ENCODE results near the gene PTPRE. TPM values are rescaled to one million over a fixed set of nuclear protein-coding genes. Genes with fewer than 3 reads are reported as not detected.

PTPRE gene
- total RNA-seq, 1 experiment from 2014 or later: 0.70 TPM

DNA sequence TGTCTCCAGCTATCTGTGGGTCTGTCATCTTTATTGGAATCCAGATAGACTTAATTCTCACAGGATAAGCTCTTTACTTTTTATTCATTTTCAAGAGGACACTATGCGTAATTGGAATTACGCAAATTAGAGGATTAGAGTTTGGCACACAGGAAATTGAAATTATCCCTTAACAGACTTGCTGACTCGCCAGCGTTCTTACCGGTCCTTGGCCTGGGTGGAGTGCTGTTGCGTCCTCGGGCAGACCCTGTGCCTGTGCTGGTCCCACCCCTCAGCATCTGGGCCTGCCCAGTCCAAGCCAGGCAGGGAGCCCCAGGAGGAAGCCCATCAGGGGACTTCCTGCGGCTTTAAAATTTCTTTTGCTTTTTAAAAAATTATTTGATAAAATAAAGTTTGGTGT is 117.5 kb downstream of the PTPRE start:
- Histone ChIP-seq H3K56ac (ENCODE audit: insufficient read length, low read depth, low read length) (no peak overlapping the region), H4K91ac (ENCODE audit: insufficient read length, low read depth, low read length) (no peak overlapping the region), H2AFZ (ENCODE audit: low read length) (no peak overlapping the region), H2BK12ac (ENCODE audit: insufficient read length, low read depth, low read length) (no peak overlapping the region), H3K9ac (ENCODE audit: extremely low read depth, insufficient read length, low read length) (no peak overlapping the region), H2BK120ac (ENCODE audit: low read depth, low read length, poor library complexity, severe bottlenecking) (no peak overlapping the region), H3K23ac (ENCODE audit: insufficient read length, low read depth, low read length) (no peak overlapping the region), H3K27ac (ENCODE audit: insufficient read length, low read depth, low read length) (no peak overlapping the region), H4K8ac (replicated peaks; ENCODE audit: insufficient read length, low read depth, low read length) (no peak overlapping the region), H3K4ac (ENCODE audit: low read depth, low read length) (no peak overlapping the region), H3T11ph (ENCODE audit: low read length) (no peak overlapping the region), H3K23me2 (ENCODE audit: insufficient read length, low read depth, low read length, poor library complexity, severe bottlenecking) (no peaks in the 10 kb centered on the region), H3K79me2 (ENCODE audit: insufficient read depth, low read length) (no peaks in the 10 kb centered on the region), H2AK5ac (ENCODE audit: insufficient read length, low read length) (no peak overlapping the region), H3K4me2 (ENCODE audit: insufficient read depth, insufficient read length, low read length) (no peak overlapping the region), H3K79me1 (ENCODE audit: insufficient read depth, low read depth, low read length, poor library complexity, severe bottlenecking) (no peaks in the 10 kb centered on the region), H3K4me1 (ENCODE audit: insufficient read depth, low read length) (no peaks in the 10 kb centered on the region), H3K27me3 (ENCODE audit: insufficient read depth, low read length) (no peaks in the 10 kb centered on the region), H2BK20ac (ENCODE audit: low read depth, low read length, poor library complexity, severe bottlenecking) (no peak overlapping the region), H4K20me1 (ENCODE audit: control insufficient read depth, insufficient read depth, insufficient read length) (no peaks in the 10 kb centered on the region), H3K9me3 (ENCODE audit: control insufficient read depth, low read depth, low read length) (no peaks in the 10 kb centered on the region), H3K18ac (ENCODE audit: insufficient read length, low read depth, low read length) (no peak overlapping the region), H2BK15ac (ENCODE audit: low read depth, low read length) (no peak overlapping the region), H4K5ac (ENCODE audit: insufficient read length, low read depth, low read length) (no peak overlapping the region), H2BK5ac (ENCODE audit: insufficient read length, low read length) (no peak overlapping the region), H3K14ac (ENCODE audit: insufficient read depth, low read length) (no peak overlapping the region)
- no peak overlapping the region for H3K27ac Mint-ChIP-seq
- no peak for DNase-seq
- no peak overlapping the region for H3K4me3 Mint-ChIP-seq
- peaks cover 2 to 5% of the 10 kb centered on the region in 2 experiments; a peak in 2 of 4 replicates for H3K4me1 Mint-ChIP-seq
- TF ChIP-seq, protein P1, sequence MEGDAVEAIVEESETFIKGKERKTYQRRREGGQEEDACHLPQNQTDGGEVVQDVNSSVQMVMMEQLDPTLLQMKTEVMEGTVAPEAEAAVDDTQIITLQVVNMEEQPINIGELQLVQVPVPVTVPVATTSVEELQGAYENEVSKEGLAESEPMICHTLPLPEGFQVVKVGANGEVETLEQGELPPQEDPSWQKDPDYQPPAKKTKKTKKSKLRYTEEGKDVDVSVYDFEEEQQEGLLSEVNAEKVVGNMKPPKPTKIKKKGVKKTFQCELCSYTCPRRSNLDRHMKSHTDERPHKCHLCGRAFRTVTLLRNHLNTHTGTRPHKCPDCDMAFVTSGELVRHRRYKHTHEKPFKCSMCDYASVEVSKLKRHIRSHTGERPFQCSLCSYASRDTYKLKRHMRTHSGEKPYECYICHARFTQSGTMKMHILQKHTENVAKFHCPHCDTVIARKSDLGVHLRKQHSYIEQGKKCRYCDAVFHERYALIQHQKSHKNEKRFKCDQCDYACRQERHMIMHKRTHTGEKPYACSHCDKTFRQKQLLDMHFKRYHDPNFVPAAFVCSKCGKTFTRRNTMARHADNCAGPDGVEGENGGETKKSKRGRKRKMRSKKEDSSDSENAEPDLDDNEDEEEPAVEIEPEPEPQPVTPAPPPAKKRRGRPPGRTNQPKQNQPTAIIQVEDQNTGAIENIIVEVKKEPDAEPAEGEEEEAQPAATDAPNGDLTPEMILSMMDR (conservative IDR thresholded peaks at IDR 0.05): no peak
- H3K36me3 Mint-ChIP-seq (ENCODE audit: insufficient read depth in 1 of 3, low read depth in 3 of 3): no peaks in the 10 kb centered on the region
- H3K27me3 Mint-ChIP-seq (ENCODE audit: low read depth): no peaks in the 10 kb centered on the region; the same call in 1 of the 2 replicates
- no peaks in the 10 kb centered on the region for H3K9me3 Mint-ChIP-seq
- WGBS (ENCODE audit: extremely low coverage, insufficient read length, low lambda C conversion rate): no CpG with 5 or more reads among the region's 8 CpGs

All from H9 (cell line).